ENCODE data around the gene PRDX3.
A peak's percentile ranks its signal among the peaks of the same experiment; 100 is the strongest.
"Not testable (repeated sequence)": the region's sequence is repeated elsewhere in the genome, so short reads cannot be mapped to it uniquely, and the experiment has no call there.

Gene PRDX3

DNA sequence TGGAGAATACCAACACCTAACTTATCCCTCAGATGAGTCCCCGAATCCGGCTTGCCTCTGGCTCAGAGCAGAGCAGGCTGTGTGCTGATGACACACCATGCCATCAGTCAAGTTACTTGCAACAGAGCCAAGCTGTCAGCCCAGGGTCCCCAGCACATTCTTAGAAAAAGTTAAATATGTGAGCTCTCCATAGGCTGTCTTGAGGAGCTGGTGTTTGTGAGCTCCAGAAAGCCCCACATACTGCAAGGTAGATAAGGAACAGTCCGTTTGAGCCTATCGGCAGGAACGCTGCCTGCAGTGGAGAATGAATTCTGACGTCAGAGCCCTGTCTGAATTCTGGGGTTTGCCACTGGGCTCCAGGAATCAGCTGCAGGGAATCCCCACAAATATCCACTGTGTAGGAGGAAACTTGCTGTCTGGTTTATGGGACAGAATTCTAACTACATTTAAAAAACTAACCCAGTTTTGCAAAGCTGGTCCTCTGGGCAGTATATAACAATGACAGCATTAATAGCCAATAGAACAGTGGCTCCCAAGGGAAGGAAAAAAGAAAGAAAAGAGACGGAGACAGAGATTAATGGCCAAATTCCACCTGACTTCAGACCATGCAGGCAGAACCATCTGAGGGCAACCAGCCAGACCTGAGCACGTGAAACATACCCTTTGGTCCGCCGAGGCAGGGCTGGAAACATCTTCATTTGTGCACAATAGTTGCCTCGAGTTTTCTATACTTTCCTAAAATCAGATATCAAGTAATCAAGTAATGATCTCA is 16.7 kb downstream of the PRDX3 start:
- no peak for DNase-seq

DNA sequence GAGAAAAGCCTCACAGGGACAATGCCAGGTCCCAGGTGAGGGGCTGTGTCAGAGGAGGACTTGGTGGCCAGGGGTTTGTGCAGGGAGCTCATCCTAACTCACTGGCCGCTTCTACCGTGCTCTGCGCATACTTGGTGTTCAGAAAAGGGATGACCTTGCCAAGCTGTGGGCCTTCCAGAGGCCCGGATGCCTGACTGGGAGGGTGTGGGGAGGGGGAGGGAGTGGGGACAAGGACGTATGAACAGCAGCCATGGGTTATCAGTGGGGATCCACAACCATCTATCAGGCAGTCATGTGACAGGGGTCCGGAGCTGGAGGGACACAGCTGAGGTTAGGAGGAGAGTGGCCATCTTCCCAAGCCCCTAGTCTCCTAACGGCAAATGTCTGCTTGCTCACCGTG is 19.3 kb downstream of the PRDX3 start:
- DNase-seq: no peak

DNA sequence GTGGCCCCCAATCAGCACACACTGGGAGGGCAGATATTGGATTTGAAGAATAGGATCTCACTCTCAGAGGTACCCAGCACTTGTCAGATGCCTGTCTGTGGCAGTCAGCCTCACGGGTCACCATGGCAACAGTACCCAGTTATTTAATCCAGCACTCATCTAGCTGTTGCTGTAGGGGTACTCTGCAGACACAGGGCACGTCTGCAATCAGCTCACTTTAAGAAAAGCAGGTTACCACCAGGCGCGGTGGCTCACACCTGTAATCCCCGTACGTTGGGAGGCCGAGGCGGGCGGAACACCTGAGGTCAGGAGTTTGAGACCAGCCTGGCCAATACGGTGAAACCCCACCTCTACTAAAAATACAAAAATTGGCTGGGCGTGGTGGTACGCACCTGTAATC is 25.0 kb downstream of the PRDX3 start:
- DNase-seq: no peak

- no peak for DNase-seq
These were observed 25.6 kb downstream of the PRDX3 start for GRCh38 chr10:119153041-119153440.

DNA sequence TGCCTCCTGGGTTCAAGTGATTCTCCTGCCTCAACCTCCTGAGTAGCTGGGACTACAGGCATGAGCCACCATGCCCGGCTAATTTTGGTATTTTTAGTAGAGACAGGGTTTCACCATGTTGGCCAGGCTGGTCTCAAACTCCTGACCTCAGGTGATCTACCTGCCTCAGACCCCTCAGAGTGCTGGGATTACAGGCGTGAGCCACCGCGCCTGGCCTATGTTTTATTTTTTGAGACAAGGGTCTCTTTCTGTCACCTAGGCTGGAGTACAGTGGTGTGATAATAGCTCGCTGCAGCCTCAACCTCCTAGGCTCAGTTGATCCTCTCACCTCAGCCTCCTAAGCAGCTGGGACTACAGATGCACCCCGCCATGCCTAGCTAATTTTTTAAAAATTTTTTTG is 27.0 kb downstream of the PRDX3 start:
- DNase-seq: not testable (repeated sequence)

DNA sequence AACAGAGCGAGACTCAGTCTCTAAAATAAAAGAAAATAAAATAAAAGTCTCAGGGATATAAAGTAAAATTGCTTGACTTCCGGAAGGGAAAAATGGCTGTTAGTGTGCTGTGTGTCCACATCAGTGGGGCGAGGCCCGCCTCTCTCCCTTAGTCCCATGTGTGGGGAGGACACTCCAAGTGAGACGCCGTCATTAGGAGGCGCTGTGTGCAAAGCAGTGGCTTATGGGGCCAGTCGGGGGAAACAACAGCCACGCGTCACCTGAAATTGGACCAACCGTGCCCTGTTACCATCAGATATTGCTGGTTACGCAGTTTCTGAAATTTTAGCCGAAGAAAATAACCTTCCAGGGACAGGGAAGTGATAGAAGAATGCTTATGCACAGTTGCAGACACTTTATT is 28.9 kb downstream of the PRDX3 start:
- no peak for DNase-seq

- no peak for DNase-seq
These were observed 29.5 kb downstream of the PRDX3 start for GRCh38 chr10:119149157-119149556.

GRCh38 chr10:119143657-119144056 is 35.0 kb downstream of the PRDX3 start:
- no peak for DNase-seq

- no peak for DNase-seq
These were observed 37.9 kb downstream of the PRDX3 start for GRCh38 chr10:119140603-119141245.

- DNase-seq: peak; percentile 56
These were observed 39.0 kb downstream of the PRDX3 start for GRCh38 chr10:119139464-119140067.

DNA sequence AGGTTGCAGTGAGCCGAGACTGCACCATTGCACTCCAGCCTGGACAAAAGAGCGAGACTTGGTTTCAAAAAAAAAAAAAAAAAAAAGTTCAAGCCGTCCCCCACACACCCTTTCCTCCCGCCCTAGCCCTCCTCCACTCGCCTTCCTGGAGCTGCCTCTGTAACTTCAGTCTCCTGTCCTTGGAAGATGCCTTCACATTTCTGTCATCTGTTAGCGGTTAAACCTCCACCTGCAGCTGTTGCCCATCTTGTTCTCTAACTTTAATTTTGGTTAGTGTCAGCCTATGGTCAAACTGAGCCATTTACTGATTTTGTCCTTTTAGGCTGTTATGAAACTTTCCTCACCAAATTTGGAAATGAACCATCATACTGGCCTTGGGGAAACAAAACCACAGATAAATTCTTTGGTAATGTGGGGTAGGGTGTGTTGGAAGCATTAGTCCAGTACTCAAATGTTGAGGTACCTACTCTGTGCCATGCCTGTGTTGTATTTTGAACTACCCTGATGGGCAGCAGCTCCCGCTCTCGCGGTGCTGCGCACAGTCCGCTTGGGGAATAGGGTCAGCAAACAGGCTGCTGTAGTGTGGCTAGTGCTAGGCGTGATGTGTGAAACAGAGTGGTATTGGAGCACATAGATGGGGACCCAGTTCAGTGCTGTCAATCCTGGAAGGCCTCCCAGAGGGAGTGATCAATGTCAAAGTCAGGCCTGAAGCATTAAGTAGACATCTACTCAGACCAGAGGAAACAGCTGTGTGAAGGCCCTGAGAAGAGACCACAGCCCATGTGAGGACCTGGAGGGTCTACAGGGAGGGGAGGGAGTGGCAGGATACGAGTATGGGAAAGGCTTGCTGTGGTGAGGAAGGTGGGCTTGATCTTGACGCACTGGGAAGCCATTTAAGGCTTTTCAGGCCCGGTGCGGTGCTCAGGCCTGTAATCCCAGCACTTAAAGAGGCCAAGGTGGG is 40.0 kb downstream of the PRDX3 start:
- no peak for DNase-seq

DNA sequence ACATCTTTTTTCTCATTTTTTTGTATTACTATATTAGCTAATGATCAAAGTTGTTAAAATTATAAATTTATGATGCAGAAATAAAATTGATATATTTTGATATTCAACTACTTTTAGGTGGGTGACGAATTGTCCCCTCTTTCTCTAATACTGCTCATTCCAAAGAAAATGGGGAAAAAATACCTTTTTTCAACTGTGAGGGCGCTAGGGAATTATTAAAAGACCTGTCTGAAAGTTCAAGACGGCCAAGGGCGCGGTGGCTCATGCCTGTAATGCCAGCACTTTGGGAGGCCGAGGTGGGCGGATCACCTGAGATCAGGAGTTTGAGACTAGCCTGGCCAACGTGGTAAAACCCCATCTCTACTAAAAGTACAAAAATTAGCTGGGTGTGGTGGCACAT is 40.7 kb downstream of the PRDX3 start:
- not testable (repeated sequence) for DNase-seq

DNA sequence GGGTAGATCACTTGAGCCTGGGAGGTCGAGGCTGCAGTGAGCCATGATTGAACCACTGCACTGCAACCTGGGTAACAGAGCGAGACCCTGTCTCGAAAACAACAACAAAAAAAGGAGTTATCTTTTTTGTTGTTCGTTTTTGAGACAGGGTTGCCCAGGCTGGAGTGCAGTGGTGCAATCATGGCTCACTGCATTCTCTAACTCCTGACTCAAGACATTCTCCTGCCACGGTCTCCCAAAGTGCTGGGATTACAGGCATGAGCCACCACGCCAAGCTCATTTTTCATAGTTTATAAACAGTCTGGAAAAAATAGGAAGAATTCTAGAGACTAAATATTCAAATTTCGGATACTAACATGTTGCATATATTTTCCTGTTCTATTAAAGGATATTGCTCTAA is 42.5 kb downstream of the PRDX3 start:
- no peak for DNase-seq

DNA sequence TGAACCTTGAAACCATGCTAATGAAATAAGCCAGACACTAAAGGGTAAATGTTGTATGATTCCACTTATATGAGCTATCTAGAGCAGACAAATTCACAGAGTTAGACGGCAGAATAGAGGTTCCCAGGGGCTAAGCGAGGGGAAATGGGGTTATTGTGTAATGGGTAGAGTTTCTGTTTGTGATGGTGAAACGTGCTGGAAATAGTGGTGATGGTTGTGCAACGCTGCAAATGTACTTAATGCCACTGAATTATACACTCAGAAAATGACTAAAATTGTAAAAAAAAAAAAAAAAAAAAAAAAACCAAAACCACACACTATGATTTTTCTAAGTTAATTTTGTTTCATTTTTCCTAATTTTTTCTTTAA is 43.1 kb downstream of the PRDX3 start:
- DNase-seq: no peak

DNA sequence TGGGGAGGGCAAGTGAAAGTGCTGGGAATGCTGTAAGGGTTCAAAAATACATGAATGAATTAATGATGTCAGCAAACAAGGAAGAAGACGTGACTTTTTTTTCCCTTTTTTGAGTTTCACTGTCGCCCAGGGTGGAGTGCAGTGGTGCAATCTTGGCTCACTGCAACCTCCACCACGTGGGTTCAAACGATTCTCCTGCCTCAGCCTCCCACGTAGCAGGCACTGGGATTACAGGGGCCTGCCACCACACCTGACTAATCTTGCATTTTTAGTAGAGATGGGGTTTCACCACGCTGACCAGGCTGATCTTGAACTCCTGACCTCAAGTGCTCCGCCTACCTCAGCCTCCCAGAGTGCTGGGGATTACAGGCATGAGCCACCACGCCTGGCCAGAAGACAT is 44.7 kb downstream of the PRDX3 start:
- no peak for DNase-seq

DNA sequence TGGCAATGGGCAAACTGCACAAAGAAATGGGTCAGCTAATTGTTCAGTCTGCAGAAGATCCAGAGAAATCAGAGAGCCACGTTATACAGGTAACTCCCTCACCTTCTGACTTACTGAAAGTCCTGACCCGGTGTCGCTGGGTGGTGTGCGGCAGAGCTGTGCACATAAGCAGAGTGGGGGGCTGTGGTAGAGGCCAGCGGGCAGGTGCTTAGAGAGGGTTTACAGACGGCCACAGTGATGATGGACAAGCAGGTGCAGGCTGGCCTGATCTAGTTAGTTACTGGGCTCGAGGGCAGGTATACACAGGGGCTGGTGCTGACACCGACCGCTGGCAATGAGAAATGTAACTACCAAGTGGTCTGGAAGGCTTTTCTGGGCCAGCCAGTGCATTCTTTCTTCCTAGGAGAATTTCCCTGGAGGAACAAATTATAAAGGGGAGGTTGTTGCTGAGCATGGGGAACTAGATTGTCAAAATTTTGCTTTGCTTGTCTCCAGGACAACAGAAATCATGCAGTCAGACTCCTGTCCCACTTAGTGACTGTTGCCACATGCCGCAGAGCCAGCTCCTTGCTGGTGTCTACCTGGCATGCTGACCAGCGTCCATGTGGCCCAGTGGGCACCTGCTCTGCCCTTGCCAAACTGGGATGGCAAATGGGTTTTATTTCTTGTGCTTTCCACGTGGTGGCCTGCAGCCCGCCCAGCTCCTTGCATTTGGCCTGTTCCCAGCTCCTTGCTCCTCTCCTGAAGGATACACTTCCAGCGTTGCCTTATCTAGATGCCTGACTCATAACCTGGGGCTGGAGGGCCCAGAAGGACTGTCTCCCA is 45.9 kb downstream of the PRDX3 start:
- DNase-seq: no peak

DNA sequence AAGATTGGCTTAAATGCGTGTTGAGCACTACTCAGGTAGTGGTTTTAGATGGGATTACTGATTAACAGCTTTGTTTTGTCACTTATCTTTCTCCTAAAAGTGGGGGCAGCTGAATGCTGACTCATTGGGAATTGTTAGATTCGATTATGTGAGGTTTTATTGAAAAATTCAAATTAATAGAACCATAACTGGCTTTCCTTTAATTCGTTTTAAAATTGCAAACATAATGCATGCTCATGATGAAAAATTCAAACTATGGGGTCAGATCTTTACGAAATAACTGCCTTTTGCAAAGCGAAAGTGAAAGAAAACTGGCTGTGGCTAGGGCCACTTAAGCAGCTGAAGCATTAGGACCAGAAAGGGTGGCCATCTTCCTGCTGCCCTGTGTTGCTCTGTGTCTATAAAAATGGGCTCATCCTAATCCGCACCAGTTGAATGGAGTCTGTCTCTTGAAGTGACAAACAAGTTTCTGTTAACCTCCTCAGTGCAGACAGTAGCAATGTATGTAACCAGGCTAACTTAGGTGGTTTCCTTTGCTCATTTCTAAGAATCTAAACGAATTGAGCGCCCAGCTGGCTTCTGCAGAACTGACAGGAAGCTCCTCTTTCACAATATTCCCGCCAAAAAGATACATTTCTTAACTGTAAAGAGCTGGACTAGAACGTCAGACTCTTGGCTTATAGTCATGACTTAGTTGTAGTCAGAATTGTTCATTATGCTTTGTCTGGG is 46.9 kb downstream of the PRDX3 start:
- peak; percentile 70 for DNase-seq

GRCh38 chr10:119129721-119130120 is 48.9 kb downstream of the PRDX3 start:
- DNase-seq: no peak

DNA sequence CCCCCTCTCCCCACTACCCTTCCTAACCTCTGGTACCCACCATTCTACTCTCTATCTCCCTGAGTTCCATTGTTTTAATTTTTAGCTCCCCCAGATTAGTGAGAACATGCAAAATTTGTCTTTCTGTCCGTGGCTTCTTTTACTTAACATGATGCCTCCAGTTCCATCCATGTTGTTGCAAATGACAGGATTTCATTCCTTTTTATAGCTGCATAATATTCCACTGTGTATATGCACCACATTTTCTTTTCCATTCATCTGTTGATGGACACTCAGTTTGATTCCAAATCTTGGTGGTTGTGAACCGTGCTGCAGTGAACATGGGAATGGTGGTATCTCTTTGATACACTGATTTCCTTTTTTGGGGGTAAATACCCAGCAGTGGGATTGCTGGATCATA is 52.7 kb downstream of the PRDX3 start:
- DNase-seq: no peak

DNA sequence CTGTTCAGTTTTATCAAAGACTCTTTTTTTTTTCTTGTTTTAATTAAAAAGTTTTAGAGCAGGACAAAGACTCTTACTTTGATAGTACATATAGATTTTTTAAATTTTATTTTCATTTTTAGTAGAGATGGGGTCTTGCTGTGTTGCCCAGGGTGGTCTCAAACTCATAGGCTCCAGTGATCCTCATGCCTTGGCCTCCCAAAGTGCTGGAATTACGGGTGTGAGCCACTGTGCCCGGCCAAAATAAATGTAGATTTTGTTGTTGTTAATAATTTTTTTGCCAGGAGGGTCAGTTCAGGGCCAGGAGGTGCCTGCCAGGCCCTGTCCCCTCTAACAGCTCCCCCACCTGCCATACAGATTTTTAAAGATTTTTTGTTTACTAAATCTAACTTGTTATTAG is 57.7 kb downstream of the PRDX3 start:
- no peak for DNase-seq

GRCh38 chr10:119120413-119120867 is 58.2 kb downstream of the PRDX3 start:
- peak; percentile 51 for DNase-seq

Data from CD4-positive, alpha-beta T cell treated with Interleukin-21 for 1 hour (primary cell).